Gastroesophageal sphincter (tissue), 4 donors: ENCODE data around the gene GUCA1A. TPM values are rescaled to one million over a fixed set of nuclear protein-coding genes. Genes with fewer than 3 reads are reported as not detected.

Source experiments
- ATAC-seq: fragments of 150-250 bp; one replicate; pipeline ENCODE4 v1.9.1; 2016; ENCODE audit warnings: mild to moderate bottlenecking, moderate library complexity
- H3K27ac ChIP-seq, 4 donors: fragments of 200-600 bp; sonication (generic) in 3 of 4; 1 replicate in 3 of 4; 2 replicates in 1 of 4; pipeline ENCODE4 v1.5.1; 2016 to 2019
- H3K27me3 ChIP-seq: fragments of 200-600 bp; sonication (generic); one replicate; pipeline ENCODE4 v1.5.1; 2019
- H3K36me3 ChIP-seq, 2 donors: fragments of 200-600 bp; sonication (generic); one replicate each; pipeline ENCODE4 v1.5.1; 2019; ENCODE audit warnings: control low read depth in 1 of 2
- H3K4me1 ChIP-seq, 3 donors: fragments of 200-600 bp; sonication (generic); 1 replicate in 2 of 3; 2 replicates in 1 of 3; pipeline ENCODE4 v1.5.1; 2016 to 2019; ENCODE audit warnings: control low read depth in 2 of 3
- H3K4me3 ChIP-seq, 2 donors: fragments of 200-600 bp; sonication (generic); one replicate each; pipeline ENCODE4 v1.5.1; 2019; ENCODE audit warnings: mild to moderate bottlenecking in 1 of 2, moderate library complexity in 1 of 2
- H3K9me3 ChIP-seq, 3 donors: fragments of 200-600 bp; sonication (generic); one replicate each; pipeline ENCODE4 v1.5.1; 2017 to 2019; ENCODE audit warnings: control low read depth in 2 of 3
- EP300 ChIP-seq: sonication (generic); formaldehyde crosslinking; IDR thresholded peaks from one replicate; pipeline ENCODE4 v1.6.1; 2017; ENCODE audit warnings: antibody characterized with exemption, mild to moderate bottlenecking
- POLR2A ChIP-seq, 2 donors: fragments of 450-650 bp; IDR thresholded peaks; one replicate each; pipeline ENCODE4 v1.6.1; 2017; ENCODE audit warnings: antibody characterized with exemption in 2 of 2, mild to moderate bottlenecking in 2 of 2, moderate library complexity in 1 of 2
- POLR2AphosphoS5 ChIP-seq: sonication (generic); formaldehyde crosslinking; IDR thresholded peaks from one replicate; pipeline ENCODE4 v1.6.1; 2017; ENCODE audit warnings: antibody characterized with exemption
- WGBS, 2 donors: methylation state at CpG; one replicate each; pipeline ENCODE4 v1.1.5; 2018; ENCODE audit warnings: low coverage in 1 of 2; 5-methylcytosine and 5-hydroxymethylcytosine counted together
- total RNA-seq, 4 donors: library from RNA; depleted of rRNA; stranded (reverse); fragments of >200 nt; gene quantifications; one replicate each; pipeline ENCODE4 v1.1.0, GENCODE V29; 2016
- TF ChIP-seq, protein P1 (sequence below), 4 experiments: fragments of 200-600 bp in 2 of 4; fragments of 450-650 bp in 2 of 4; sonication (generic) in 1 of 4; IDR thresholded peaks; one replicate each; pipeline ENCODE4 v1.5.1; 2017 to 2019; ENCODE audit warnings: antibody characterized with exemption in 4 of 4, mild to moderate bottlenecking in 2 of 4, moderate library complexity in 2 of 4

The GUCA1A gene
- total RNA-seq, 4 donors from 2014 or later = 0.46 TPM; not detected in 3

- H3K27ac ChIP-seq = no peak overlapping the region
- 83% methylated on average over 2 of the region's 2 CpGs; no CpG with 5 or more reads in 1 of the 2 donors for WGBS, 2 donors
- no peaks in the 10 kb centered on the region for H3K9me3 ChIP-seq
- no peak for ATAC-seq
- no peak for TF ChIP-seq POLR2AphosphoS5
- no peak for TF ChIP-seq POLR2A (IDR thresholded peaks at IDR 0.05)
- TF ChIP-seq, protein P1, sequence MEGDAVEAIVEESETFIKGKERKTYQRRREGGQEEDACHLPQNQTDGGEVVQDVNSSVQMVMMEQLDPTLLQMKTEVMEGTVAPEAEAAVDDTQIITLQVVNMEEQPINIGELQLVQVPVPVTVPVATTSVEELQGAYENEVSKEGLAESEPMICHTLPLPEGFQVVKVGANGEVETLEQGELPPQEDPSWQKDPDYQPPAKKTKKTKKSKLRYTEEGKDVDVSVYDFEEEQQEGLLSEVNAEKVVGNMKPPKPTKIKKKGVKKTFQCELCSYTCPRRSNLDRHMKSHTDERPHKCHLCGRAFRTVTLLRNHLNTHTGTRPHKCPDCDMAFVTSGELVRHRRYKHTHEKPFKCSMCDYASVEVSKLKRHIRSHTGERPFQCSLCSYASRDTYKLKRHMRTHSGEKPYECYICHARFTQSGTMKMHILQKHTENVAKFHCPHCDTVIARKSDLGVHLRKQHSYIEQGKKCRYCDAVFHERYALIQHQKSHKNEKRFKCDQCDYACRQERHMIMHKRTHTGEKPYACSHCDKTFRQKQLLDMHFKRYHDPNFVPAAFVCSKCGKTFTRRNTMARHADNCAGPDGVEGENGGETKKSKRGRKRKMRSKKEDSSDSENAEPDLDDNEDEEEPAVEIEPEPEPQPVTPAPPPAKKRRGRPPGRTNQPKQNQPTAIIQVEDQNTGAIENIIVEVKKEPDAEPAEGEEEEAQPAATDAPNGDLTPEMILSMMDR (IDR thresholded peaks at IDR 0.05) = no peak
- TF ChIP-seq EP300 = no peak
- H3K36me3 ChIP-seq = no peaks in the 10 kb centered on the region
- H3K4me3 ChIP-seq = no peak overlapping the region
- peaks cover under 1% of the 10 kb centered on the region for H3K27me3 ChIP-seq
- no peaks in the 10 kb centered on the region for H3K4me1 ChIP-seq
These were observed 37.4 kb upstream of the GUCA1A start for GRCh38 chr6:42135722-42136121.

GRCh38 chr6:42136508-42137193, 36.5 kb upstream of the GUCA1A start:
- 58 to 63% methylated on average over 5 to 9 of the region's 14 CpGs for WGBS, 2 donors
- H3K4me3 ChIP-seq = no peak overlapping the region
- H3K27me3 ChIP-seq = peaks cover 10% of the 10 kb centered on the region
- H3K36me3 ChIP-seq = no peaks in the 10 kb centered on the region
- H3K4me1 ChIP-seq = peaks cover 0 to under 1% (median 0%) of the 10 kb centered on the region in 3 donors
- H3K9me3 ChIP-seq = no peaks in the 10 kb centered on the region
- TF ChIP-seq POLR2A (IDR thresholded peaks at IDR 0.05) (no peak), POLR2AphosphoS5 (no peak), EP300 (no peak)
- TF ChIP-seq, protein P1 (IDR thresholded peaks at IDR 0.05) = no peak
- no peak overlapping the region for H3K27ac ChIP-seq
- ATAC-seq = no peak

DNA sequence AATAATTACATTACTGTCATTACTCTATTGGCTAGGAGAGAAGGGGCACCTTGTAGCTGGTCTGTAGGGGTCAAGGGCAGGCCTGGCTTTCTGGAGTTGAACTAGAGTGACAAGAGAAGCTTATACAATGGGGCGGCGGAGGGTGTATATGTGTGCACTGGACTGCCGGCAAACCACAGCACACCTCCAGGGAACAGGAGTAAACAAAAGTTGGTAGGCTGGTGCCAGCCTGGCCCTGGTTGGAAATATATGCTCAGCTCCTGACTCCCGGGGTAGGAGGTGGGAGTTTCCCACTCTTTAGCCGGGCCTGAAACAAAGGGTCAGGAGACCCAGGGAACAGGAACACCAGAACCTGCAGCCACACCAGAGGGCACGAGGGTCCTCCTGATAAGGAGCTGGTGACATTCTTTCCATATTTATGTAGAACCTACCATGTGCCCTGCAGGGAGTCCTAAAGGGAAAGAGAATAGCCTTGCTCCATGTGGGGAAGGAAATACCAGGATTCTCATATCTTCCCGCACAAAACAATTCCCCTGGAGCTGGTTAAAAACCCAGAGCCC, 35.9 kb upstream of the GUCA1A start:
- ATAC-seq = no peak
- WGBS, 2 donors = 57 to 86% methylated on average over 1 to 2 of the region's 7 CpGs
- no peak overlapping the region for H3K27ac ChIP-seq
- H3K4me3 ChIP-seq = no peak overlapping the region
- peaks cover 16% of the 10 kb centered on the region for H3K27me3 ChIP-seq
- no peaks in the 10 kb centered on the region for H3K9me3 ChIP-seq
- H3K4me1 ChIP-seq = peaks cover 0 to 6% (median 3%) of the 10 kb centered on the region in 3 donors
- H3K36me3 ChIP-seq = no peaks in the 10 kb centered on the region
- TF ChIP-seq EP300 (no peak), POLR2AphosphoS5 (no peak), POLR2A (IDR thresholded peaks at IDR 0.05) (no peak)
- TF ChIP-seq, protein P1 (IDR thresholded peaks at IDR 0.05) = no peak

GRCh38 chr6:42138190-42138589, 35.0 kb upstream of the GUCA1A start:
- no peak for TF ChIP-seq POLR2AphosphoS5
- TF ChIP-seq, protein P1 (IDR thresholded peaks at IDR 0.05) = no peak
- no peak for TF ChIP-seq EP300
- TF ChIP-seq POLR2A (IDR thresholded peaks at IDR 0.05) = no peak
- ATAC-seq = no peak
- WGBS, 2 donors = 95% methylated on average over 4 of the region's 6 CpGs; no CpG with 5 or more reads in 1 of the 2 donors
- no peaks in the 10 kb centered on the region for H3K9me3 ChIP-seq
- H3K4me1 ChIP-seq = peaks cover 0 to 14% (median 8%) of the 10 kb centered on the region in 3 donors
- no peaks in the 10 kb centered on the region for H3K36me3 ChIP-seq
- H3K4me3 ChIP-seq = no peak overlapping the region
- H3K27me3 ChIP-seq = peaks cover 25% of the 10 kb centered on the region
- no peak overlapping the region for H3K27ac ChIP-seq
